Pulmonary artery endothelial cell (primary cell): ENCODE measurements around the gene B3GNT5. TPM values are rescaled to one million over a fixed set of nuclear protein-coding genes. Genes with fewer than 3 reads are reported as not detected.

ENCODE experiments used
- DNase-seq: peaks from one replicate; pipeline ENCODE4 v3.0.0-alpha.2; 2011; ENCODE audit warnings: low read depth, low spot score
- total RNA-seq: library from RNA; depleted of rRNA; stranded (reverse); fragments of >200 nt; gene quantifications from 2 replicates; pipeline ENCODE4 v1.2.3, GENCODE V29; 2014

Gene B3GNT5
- 23.3 and 24.9 TPM in 2 replicates for total RNA-seq

- no peak for DNase-seq
Measured at GRCh38 chr3:183252973-183253527, at the start of gene B3GNT5. B3GNT5 (plus strand) TSS chr3:183253253; CDS start chr3:183269799, 16,546 bp downstream.

DNA sequence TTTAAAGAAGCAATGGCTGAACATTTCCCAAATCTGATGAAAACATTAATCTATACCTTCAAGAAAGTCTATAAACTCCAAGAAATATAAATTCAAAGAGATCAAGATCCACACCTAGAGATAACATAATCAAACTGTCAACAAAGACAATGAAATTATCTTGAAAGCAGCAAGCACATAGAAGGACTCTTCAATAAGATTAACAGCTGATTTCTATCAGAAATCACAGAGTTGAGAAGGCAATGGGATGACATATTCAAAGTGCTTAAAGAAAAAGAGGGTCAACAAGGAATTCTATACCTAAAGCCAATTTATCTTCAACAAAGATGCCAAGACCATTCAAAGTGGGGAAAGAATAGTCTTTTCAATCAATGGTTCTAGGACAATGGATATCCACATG is 49.4 kb upstream of the B3GNT5 start:
- no peak for DNase-seq

- DNase-seq, result no peak
Measured at GRCh38 chr3:183208260-183208659, 44.8 kb upstream of the B3GNT5 start.

GRCh38 chr3:183208800-183209199 is 44.3 kb upstream of the B3GNT5 start:
- DNase-seq, result no peak

DNA sequence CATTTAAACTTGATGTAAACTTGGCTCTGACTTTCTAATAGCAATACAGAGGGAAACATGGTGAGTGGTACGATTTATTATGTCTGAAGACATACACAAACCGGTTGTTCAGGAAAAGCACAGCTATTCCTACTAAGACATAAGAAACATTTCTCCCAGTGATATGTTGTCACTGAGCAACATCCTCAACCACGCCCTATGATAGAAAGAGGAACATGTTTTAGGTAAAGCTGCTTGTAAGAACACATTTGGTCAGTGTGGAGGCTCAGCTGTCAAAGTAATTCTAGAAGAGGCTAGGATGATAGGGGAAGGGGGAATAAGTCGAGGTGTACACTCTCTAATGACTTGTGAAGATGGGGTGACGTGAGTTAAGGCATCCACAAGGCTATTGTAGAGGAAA is 42.7 kb upstream of the B3GNT5 start:
- no peak for DNase-seq

DNA sequence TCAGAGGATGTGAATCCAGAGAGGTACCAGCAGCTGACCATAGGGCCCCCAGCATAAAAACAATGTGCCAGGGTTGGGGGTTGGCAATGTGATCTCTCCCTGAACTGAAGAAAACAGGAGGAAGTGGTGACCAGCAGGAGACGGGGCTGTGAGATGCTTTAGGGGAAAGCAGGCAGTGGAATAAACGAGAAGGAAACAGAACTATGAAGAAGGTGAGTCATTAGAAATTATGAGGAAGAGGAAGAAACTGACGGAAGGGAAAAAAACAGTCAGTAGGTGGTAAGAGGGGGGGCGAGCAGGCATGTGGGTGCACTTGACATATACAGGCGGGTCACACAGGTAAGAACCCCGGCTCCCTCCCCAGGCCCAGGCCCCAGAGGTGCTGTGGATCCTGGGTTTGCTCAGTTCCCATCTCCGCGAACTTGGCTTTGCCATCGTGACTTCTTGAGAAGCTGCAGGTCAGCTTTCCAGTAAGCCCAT is 42.2 kb upstream of the B3GNT5 start:
- DNase-seq, result no peak

GRCh38 chr3:183211352-183211751 is 41.7 kb upstream of the B3GNT5 start:
- no peak for DNase-seq

DNA sequence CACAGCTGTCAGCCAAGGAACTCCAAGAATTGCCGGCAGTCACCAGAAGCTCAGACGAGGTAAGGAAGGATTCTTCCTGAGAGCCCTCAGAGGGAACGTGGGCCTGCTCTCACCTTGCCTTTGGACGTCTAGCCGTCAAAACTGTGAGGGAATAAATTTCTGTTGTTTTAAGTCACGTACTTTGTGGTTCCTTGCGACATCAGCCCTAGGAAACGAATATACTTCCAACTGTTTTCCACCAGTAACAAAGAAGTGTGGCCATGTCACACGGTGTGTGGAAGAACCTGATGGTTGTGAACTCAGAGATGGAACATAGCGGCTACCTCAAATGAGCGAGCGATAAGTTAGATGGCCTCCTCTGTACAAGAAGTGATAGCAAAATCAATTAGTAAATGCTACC is 41.0 kb upstream of the B3GNT5 start:
- no peak for DNase-seq

DNA sequence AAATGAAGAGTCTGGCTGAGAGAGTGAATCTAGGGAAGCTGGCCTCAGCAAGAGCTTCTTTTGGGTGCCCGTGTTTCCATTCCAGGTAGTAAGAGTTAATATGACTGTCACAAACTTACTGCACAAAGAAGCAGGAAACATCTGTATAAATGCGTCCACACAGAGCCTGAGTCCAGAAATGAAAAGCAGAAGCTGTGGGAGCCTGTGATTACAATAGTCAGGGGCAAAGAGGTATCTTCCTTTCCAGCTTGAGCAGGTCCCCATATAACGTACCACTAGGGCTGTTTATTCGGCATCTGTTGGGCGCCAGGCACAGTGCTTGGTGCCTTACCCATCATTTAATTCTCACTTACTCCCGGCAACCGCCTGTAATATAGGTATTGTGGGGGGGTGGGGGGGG is 40.5 kb upstream of the B3GNT5 start:
- no peak for DNase-seq

GRCh38 chr3:183213415-183214276 is 39.4 kb upstream of the B3GNT5 start:
- no peak for DNase-seq

GRCh38 chr3:183214277-183214612 is 38.8 kb upstream of the B3GNT5 start:
- no peak for DNase-seq

GRCh38 chr3:183215591-183216202 is 37.4 kb upstream of the B3GNT5 start:
- no peak for DNase-seq

DNA sequence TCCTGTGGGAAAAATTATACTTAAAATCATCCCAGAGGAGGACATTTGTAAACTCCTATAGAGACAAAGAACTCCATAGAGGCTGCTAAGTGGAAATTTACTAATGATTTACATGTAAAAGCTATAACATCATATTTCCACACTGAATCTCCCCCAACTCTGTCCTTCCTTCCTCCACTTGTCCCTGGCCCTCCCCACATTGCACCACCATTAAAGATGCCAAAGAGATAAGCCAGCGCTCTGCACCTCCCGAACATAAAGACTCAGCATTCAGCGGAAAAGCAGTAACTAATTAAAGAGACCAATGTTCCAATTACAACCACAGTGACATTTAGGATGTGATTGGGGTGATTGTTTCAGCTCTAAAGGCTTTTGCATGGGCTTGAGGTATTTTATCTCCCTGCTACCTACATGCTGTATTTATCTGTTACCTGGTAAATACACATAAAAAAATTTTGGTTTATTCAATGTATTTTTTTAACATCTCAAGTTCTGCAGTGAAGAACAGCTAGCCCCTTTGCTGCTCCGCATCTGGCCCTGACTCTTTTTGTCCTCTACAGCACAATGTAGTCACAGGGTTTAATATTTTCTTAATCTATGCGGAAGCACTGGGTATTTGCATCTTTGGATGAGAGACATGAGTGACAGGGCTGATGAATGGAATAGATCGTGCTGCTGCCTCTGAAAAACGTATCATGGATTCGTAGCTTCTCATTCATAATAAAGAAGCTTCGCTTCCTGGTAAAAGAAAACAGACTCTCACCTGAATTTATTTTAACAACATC is 35.3 kb upstream of the B3GNT5 start:
- no peak for DNase-seq

DNA sequence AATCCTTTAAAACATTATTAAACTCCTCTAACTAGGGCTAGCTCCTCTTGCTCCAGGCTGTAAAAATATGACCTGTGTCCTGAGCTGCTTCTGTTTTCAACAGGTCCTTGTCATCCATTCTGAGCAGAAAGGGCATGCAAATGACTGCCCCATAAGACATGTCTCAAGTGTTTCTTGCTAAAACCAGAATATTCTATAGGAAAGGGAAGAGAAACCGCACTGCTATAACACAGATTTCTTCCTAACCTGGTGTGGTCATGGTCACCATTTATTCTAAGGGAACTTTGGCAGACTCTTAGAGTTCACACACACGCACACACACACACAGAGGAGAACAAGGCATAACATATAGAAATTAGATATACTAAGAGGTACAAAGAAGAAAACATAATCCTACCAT is 34.2 kb upstream of the B3GNT5 start:
- DNase-seq, result no peak

GRCh38 chr3:183220828-183221227 is 32.2 kb upstream of the B3GNT5 start:
- DNase-seq, result no peak

- DNase-seq, result no peak
Measured at GRCh38 chr3:183222631-183223235, 30.3 kb upstream of the B3GNT5 start.

DNA sequence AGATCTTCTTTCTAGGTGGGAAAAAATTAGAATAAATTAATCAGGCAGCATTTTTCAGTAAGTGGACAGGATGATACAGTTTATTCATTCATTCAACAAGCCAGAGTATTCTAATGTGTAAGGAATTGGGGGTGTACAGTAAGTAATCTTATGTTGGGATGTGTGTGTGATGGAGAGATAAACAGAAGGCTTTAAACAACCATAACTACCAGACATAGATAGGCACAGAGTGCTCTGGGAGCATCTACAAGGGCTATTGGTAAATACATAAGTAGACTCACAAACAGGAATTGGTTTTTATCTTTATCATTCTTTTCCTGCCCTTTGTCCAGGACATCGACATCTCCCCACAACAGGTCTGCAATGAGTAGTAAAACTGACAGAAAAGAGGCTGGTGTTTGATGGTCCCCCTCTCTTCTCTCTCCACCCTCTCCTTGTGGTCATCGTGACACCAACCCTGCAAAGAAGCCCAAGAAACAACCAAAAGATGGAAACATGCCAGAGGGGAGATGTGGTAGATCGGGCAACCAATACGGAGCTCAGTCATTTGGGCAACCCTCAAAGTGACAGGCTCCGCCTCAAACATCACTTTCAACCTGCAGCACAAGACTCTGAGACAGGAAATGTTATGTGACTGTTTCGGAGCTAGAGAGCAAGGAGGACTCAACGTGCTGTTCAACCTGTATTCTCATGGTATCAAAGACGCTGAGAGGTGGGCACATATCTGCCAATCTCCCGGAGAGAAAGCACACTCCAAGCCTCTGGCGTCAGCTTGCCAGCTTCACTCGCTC is 28.7 kb upstream of the B3GNT5 start:
- DNase-seq, result no peak

DNA sequence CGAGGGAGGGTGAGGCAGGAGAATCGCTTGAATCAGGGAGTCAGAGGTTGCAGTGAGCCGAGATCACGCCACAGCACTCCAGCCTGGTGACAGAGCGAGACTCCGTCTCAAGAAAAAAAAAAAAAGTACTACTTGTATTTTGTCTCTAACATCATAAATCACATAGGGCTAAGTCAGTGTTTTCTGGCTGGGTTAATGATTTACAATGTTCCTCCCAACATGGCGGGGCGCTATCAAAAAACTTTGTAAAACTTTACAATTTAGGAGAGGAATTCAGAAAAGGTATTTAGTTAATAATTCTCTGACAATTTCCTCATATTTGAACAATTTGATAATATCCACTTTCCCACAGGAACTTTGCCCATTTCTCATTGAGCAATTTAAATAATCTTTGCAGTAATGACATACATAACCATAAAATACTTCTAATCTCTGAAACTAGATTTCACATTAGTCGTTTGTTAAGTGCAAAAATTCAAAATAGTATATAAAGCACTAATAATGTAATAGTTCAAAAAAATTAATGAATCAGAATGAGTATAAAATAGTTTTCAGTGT is 26.6 kb upstream of the B3GNT5 start:
- DNase-seq, result no peak

DNA sequence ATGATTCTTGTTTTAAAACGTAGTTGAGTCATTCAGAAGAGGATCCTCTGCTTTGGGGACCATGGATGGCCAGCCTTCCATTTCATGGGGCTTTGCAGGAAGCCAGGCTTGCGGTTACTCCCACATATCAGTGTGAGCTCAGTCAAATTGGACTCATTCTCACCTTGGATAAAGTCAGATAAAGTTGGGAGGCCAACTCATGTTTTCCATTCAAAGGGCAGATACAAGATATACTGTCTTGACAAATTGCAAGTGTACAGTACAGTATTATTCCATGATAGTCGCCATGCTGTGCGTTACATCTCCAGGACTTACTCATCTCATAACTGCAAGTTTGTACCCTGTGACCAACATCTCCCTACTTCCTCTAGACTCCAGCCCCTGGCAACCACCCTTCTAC is 25.5 kb upstream of the B3GNT5 start:
- DNase-seq, result no peak

- no peak for DNase-seq
Measured at GRCh38 chr3:183229178-183229577, 23.9 kb upstream of the B3GNT5 start.
